Prostate gland (tissue), 2 donors: ENCODE data around the gene PAK1IP1.

ENCODE experiments used
- CTCF ChIP-seq, 4 experiments: fragments of 200-600 bp in 2 of 4; fragments of 450-650 bp in 2 of 4; sonication (generic) in 2 of 4; IDR thresholded peaks; 1 replicate in 3 of 4; 2 replicates in 1 of 4; pipeline ENCODE4 v1.5.1; 2016 to 2019; ENCODE audit warnings: antibody characterized with exemption in 4 of 4, mild to moderate bottlenecking in 2 of 4, moderate library complexity in 2 of 4
- POLR2A ChIP-seq: fragments of 450-650 bp; IDR thresholded peaks from one replicate; pipeline ENCODE4 v1.6.1; 2016; ENCODE audit warnings: antibody characterized with exemption, mild to moderate bottlenecking
- POLR2AphosphoS5 ChIP-seq: sonication (generic); formaldehyde crosslinking; IDR thresholded peaks from one replicate; pipeline ENCODE4 v1.6.1; 2017; ENCODE audit warnings: antibody characterized with exemption

GRCh38 chr6:10682355-10682988 lies 12.3 kb upstream of the PAK1IP1 start:
- TF ChIP-seq CTCF (IDR thresholded peaks at IDR 0.05): no peak
- peak; percentile 47 for TF ChIP-seq POLR2AphosphoS5
- no peak for TF ChIP-seq POLR2A
